Activated T-cell treated with anti-CD3 and anti-CD28 coated beads for 1 hour (primary cell): ENCODE measurements around the gene BORCS8.
"Not testable (repeated sequence)": the region's sequence is repeated elsewhere in the genome, so short reads cannot be mapped to it uniquely, and the experiment has no call there.

ENCODE experiments used
- DNase-seq: peaks from one replicate; pipeline ENCODE4 v3.0.0-alpha.2; 2020; ENCODE audit warnings: low read depth

BORCS8 gene

GRCh38 chr19:19148504-19148903, 43.4 kb downstream of the BORCS8 start:
- not testable (repeated sequence) for DNase-seq

GRCh38 chr19:19147344-19147743, 44.6 kb downstream of the BORCS8 start:
- no peak for DNase-seq

- no peak for DNase-seq
Observed at GRCh38 chr19:19146865-19147264, 45.1 kb downstream of the BORCS8 start.

- peak; percentile 88 for DNase-seq
Observed at GRCh38 chr19:19145684-19146608, 46.0 kb downstream of the BORCS8 start.

- DNase-seq = no peak
Observed at GRCh38 chr19:19145281-19145680, 46.7 kb downstream of the BORCS8 start.

GRCh38 chr19:19142347-19142746, 49.6 kb downstream of the BORCS8 start:
- DNase-seq = no peak

- DNase-seq = no peak
Observed at GRCh38 chr19:19140476-19140875, 51.5 kb downstream of the BORCS8 start.

- DNase-seq = no peak
Observed at GRCh38 chr19:19139876-19140229, 52.1 kb downstream of the BORCS8 start.

- DNase-seq = peak; percentile 89
Observed at GRCh38 chr19:19138109-19138981, 53.6 kb downstream of the BORCS8 start, which contains the start of gene TMEM161A. TMEM161A (minus strand) TSS chr19:19138478; CDS start chr19:19138428, 50 bp downstream.

- no peak for DNase-seq
Observed at GRCh38 chr19:19137556-19138108, 54.3 kb downstream of the BORCS8 start.

- not testable (repeated sequence) for DNase-seq
Observed at GRCh38 chr19:19135713-19136112, 56.2 kb downstream of the BORCS8 start.

- DNase-seq = peak; percentile 24
Observed at GRCh38 chr19:19134687-19135158, 57.2 kb downstream of the BORCS8 start.

GRCh38 chr19:19133985-19134384, 58.0 kb downstream of the BORCS8 start:
- no peak for DNase-seq

- no peak for DNase-seq
Observed at GRCh38 chr19:19132912-19133311, 59.0 kb downstream of the BORCS8 start.

GRCh38 chr19:19131989-19132388, 60.0 kb downstream of the BORCS8 start:
- DNase-seq = no peak
